Nasal cavity respiratory epithelium epithelial cell of viscerocranial mucosa (primary cell): ENCODE data around the gene CMPK2. TPM values are rescaled to one million over a fixed set of nuclear protein-coding genes. Genes with fewer than 3 reads are reported as not detected.

ENCODE experiments used
- total RNA-seq: library from RNA; depleted of rRNA; stranded (reverse); fragments of >200 nt; gene quantifications from 2 replicates; pipeline ENCODE4 v1.2.3, GENCODE V29; 2014

CMPK2 gene
- 0.34 and 0.57 TPM in 2 replicates for total RNA-seq

GRCh38 chr2:6865346-6866274, at the start of gene CMPK2:
TSS of gene CMPK2 (minus strand) at chr2:6865907. CDS start at chr2:6865696, 211 bp downstream.

GRCh38 chr2:6877402-6878304, 11.9 kb upstream of the CMPK2 start, which contains the start of gene RSAD2:
TSS of gene RSAD2 (plus strand) at chr2:6877777. CDS start at chr2:6877801, 24 bp downstream.

Other genes starting within 250 kb of the CMPK2 start
- gene RSAD2, start 11.9 kb upstream of the CMPK2 start, total RNA-seq, result 1.1 and 4.4 TPM in 2 replicates
- 0.68 and 1.1 TPM in 2 replicates for gene RNF144A, start 51.5 kb upstream of the CMPK2 start, total RNA-seq